Measurements from ENCODE around the gene TTC16.
"Not testable (repeated sequence)": the region's sequence is repeated elsewhere in the genome, so short reads cannot be mapped to it uniquely, and the experiment has no call there.

Gene TTC16

GRCh38 chr9:127746959-127747569 lies 31.2 kb downstream of the TTC16 start:
- no peak for DNase-seq

GRCh38 chr9:127749090-127749787 lies 33.4 kb downstream of the TTC16 start:
- no peak for DNase-seq

- no peak for DNase-seq
Measured at GRCh38 chr9:127751269-127752054, 35.6 kb downstream of the TTC16 start.

- DNase-seq = no peak
Measured at GRCh38 chr9:127753148-127753547, 37.3 kb downstream of the TTC16 start.

- DNase-seq = no peak
Measured at GRCh38 chr9:127753622-127754021, 37.7 kb downstream of the TTC16 start.

GRCh38 chr9:127754099-127755060 lies 38.5 kb downstream of the TTC16 start:
- no peak for DNase-seq

- no peak for DNase-seq
Measured at GRCh38 chr9:127755061-127756060, 39.5 kb downstream of the TTC16 start.

- no peak for DNase-seq
Measured at GRCh38 chr9:127756233-127756632, 40.4 kb downstream of the TTC16 start.

- DNase-seq = not testable (repeated sequence)
Measured at GRCh38 chr9:127756776-127757175, 40.9 kb downstream of the TTC16 start.

- no peak for DNase-seq
Measured at GRCh38 chr9:127758843-127759242, 43.0 kb downstream of the TTC16 start.

- no peak for DNase-seq
Measured at GRCh38 chr9:127761061-127761460, 45.2 kb downstream of the TTC16 start.

- no peak for DNase-seq
Measured at GRCh38 chr9:127761491-127761956, 45.6 kb downstream of the TTC16 start.

GRCh38 chr9:127762111-127762676 lies 46.3 kb downstream of the TTC16 start:
- DNase-seq = no peak

GRCh38 chr9:127763918-127764384 lies 48.1 kb downstream of the TTC16 start:
- peak; percentile 27 for DNase-seq

- no peak for DNase-seq
Measured at GRCh38 chr9:127765418-127765817, 49.5 kb downstream of the TTC16 start.

- DNase-seq = no peak
Measured at GRCh38 chr9:127767410-127767809, 51.5 kb downstream of the TTC16 start.

- DNase-seq = no peak
Measured at GRCh38 chr9:127767909-127768331, 52.0 kb downstream of the TTC16 start.

- no peak for DNase-seq
Measured at GRCh38 chr9:127768698-127769097, 52.8 kb downstream of the TTC16 start.

- DNase-seq = no peak
Measured at GRCh38 chr9:127769101-127769500, 53.2 kb downstream of the TTC16 start.

GRCh38 chr9:127769929-127770582 lies 54.2 kb downstream of the TTC16 start:
- DNase-seq = no peak

Data from stimulated activated naive CD4-positive, alpha-beta T cell treated with Interleukin-2 at 50 U/mL for 16 hours (primary cell).